Measurements from ENCODE around the gene NIBAN1. TPM values are rescaled to one million over a fixed set of nuclear protein-coding genes. Genes with fewer than 3 reads are reported as not detected.

NIBAN1 gene
- total RNA-seq (10 to 100 TPM; 42.8 to 43.2 TPM), polyA plus RNA-seq (10 to 100 TPM in 1 of 2 donors, 1 to 10 TPM in 1; 9.9 to 32.9 TPM)

GRCh38 chr1:184974056-184974836 is at the start of gene NIBAN1:
Gene NIBAN1 (minus strand): TSS chr1:184974508. CDS start chr1:184974356, 152 bp downstream.
- peak within 1 kb of the TSS; percentile 91 for H3K27ac ChIP-seq (ENCODE audit: low read depth, low read length)
- POLR2A ChIA-PET (ENCODE audit: partially characterized antibody): interaction anchor here (0.8 to 5.6 kb wide), 22 partner anchors 8 to 343 kb away, joined by 3 to 43 read pairs (median 4); partner anchors contain the start of genes EDEM3, IVNS1ABP, RNF2 and SWT1
- peak within 1 kb of the TSS; percentile 93 to 100 (median 98) for H3K4me3 Mint-ChIP-seq
- H3K4me1 Mint-ChIP-seq: peaks cover 31 to 66% (median 48%) of the 10 kb centered on the region in 4 donors
- intact Hi-C loops (cut with micrococcal nuclease): loop anchor here (2.0 to 5.0 kb wide), 5 partner anchors 73 to 1403 kb away; partner anchors contain the start of genes IVNS1ABP, ODR4, RNF2 and SWT1
- H3K9me3 Mint-ChIP-seq: no peaks in the 10 kb centered on the region
- peak within 1 kb of the TSS; percentile 70 to 85 for H3K4me3 ChIP-seq (ENCODE audit: low read length in 2 of 2)
- CTCF ChIA-PET (ENCODE audit: partially characterized antibody): interaction anchor here (0.9 to 20.3 kb wide), 10 partner anchors 8 to 171 kb away, joined by 3 to 506 read pairs (median 4); no protein-coding TSS in a partner anchor
- no peaks in the 10 kb centered on the region for H3K27me3 Mint-ChIP-seq
- H3K9me3 ChIP-seq (ENCODE audit: control insufficient read depth in 1 of 2, low read length in 2 of 2): no peaks in the 10 kb centered on the region
- H3K27ac Mint-ChIP-seq: peak within 1 kb of the TSS; percentile 96 to 100 (median 97)
- H3K4me1 ChIP-seq (ENCODE audit: insufficient read depth, low read length): peaks cover 59% of the 10 kb centered on the region
- no peaks in the 10 kb centered on the region for H3K27me3 ChIP-seq (ENCODE audit: insufficient read depth, low read length)
- H3K36me3 Mint-ChIP-seq: peaks cover 0 to 11% of the 10 kb centered on the region in 2 donors
- peak; percentile 65 to 78 (median 74) for DNase-seq
- no peaks in the 10 kb centered on the region for H3K36me3 ChIP-seq (ENCODE audit: insufficient read depth, low read length)

GRCh38 chr1:185017966-185018365 is 43.7 kb upstream of the NIBAN1 start:
- H3K36me3 ChIP-seq (ENCODE audit: insufficient read depth, low read length): no peaks in the 10 kb centered on the region
- H3K4me3 Mint-ChIP-seq: no peak overlapping the region
- no peaks in the 10 kb centered on the region for H3K4me1 Mint-ChIP-seq
- peaks cover 0 to 3% of the 10 kb centered on the region in 2 donors for H3K27me3 Mint-ChIP-seq
- intact Hi-C loops (cut with micrococcal nuclease): no loop called here
- POLR2A ChIA-PET (ENCODE audit: partially characterized antibody): no interaction called here
- no peaks in the 10 kb centered on the region for H3K27me3 ChIP-seq (ENCODE audit: insufficient read depth, low read length)
- CTCF ChIA-PET (ENCODE audit: partially characterized antibody): interaction anchor here (1.1 kb wide), 1 partner anchor 26 kb away, joined by 3 read pairs; no protein-coding TSS in a partner anchor
- no peak for DNase-seq
- no peaks in the 10 kb centered on the region for H3K4me1 ChIP-seq (ENCODE audit: insufficient read depth, low read length)
- H3K9me3 ChIP-seq (ENCODE audit: control insufficient read depth in 1 of 2, low read length in 2 of 2): no peaks in the 10 kb centered on the region
- H3K4me3 ChIP-seq (ENCODE audit: low read length in 2 of 2): no peak overlapping the region
- no peaks in the 10 kb centered on the region for H3K36me3 Mint-ChIP-seq
- no peak overlapping the region for H3K27ac Mint-ChIP-seq
- peaks cover 0 to 2% (median 0%) of the 10 kb centered on the region in 8 donors for H3K9me3 Mint-ChIP-seq
- H3K27ac ChIP-seq (ENCODE audit: low read depth, low read length): no peak overlapping the region

- POLR2A ChIA-PET (ENCODE audit: partially characterized antibody): no interaction called here
- Mint-ChIP-seq H3K4me1 (no peaks in the 10 kb centered on the region), H3K27me3 (peaks cover 0 to 3% of the 10 kb centered on the region in 2 donors), H3K36me3 (no peaks in the 10 kb centered on the region), H3K4me3 (no peak overlapping the region), H3K27ac (no peak overlapping the region), H3K9me3 (no peaks in the 10 kb centered on the region)
- H3K9me3 ChIP-seq (ENCODE audit: control insufficient read depth in 1 of 2, low read length in 2 of 2): no peaks in the 10 kb centered on the region
- intact Hi-C loops (cut with micrococcal nuclease): no loop called here
- no peak overlapping the region for H3K27ac ChIP-seq (ENCODE audit: low read depth, low read length)
- no peak for DNase-seq
- no peaks in the 10 kb centered on the region for H3K27me3 ChIP-seq (ENCODE audit: insufficient read depth, low read length)
- H3K4me1 ChIP-seq (ENCODE audit: insufficient read depth, low read length): no peaks in the 10 kb centered on the region
- CTCF ChIA-PET (ENCODE audit: partially characterized antibody): interaction anchor here (0.6 to 1.1 kb wide), 2 partner anchors 27 to 53 kb away, joined by 3 read pairs; no protein-coding TSS in a partner anchor
- no peaks in the 10 kb centered on the region for H3K36me3 ChIP-seq (ENCODE audit: insufficient read depth, low read length)
- no peak overlapping the region for H3K4me3 ChIP-seq (ENCODE audit: low read length in 2 of 2)
Observed at GRCh38 chr1:185017338-185017737, 43.0 kb upstream of the NIBAN1 start.

GRCh38 chr1:185016880-185017279 is 42.6 kb upstream of the NIBAN1 start:
- DNase-seq: no peak

GRCh38 chr1:185015631-185016030 is 41.3 kb upstream of the NIBAN1 start:
- H3K27me3 Mint-ChIP-seq: peaks cover 2 to 3% of the 10 kb centered on the region in 2 donors
- Histone ChIP-seq H3K27me3 (ENCODE audit: insufficient read depth, low read length) (no peaks in the 10 kb centered on the region), H3K36me3 (ENCODE audit: insufficient read depth, low read length) (no peaks in the 10 kb centered on the region), H3K27ac (ENCODE audit: low read depth, low read length) (no peak overlapping the region), H3K4me1 (ENCODE audit: insufficient read depth, low read length) (no peaks in the 10 kb centered on the region), H3K9me3 (ENCODE audit: control insufficient read depth in 1 of 2, low read length in 2 of 2) (no peaks in the 10 kb centered on the region), H3K4me3 (ENCODE audit: low read length in 2 of 2) (no peak overlapping the region)
- CTCF ChIA-PET (ENCODE audit: partially characterized antibody): no interaction called here
- POLR2A ChIA-PET (ENCODE audit: partially characterized antibody): interaction anchor here (1.3 kb wide), 1 partner anchor 30 kb away, joined by 3 read pairs; no protein-coding TSS in a partner anchor
- DNase-seq: no peak
- no peaks in the 10 kb centered on the region for H3K36me3 Mint-ChIP-seq
- H3K27ac Mint-ChIP-seq: no peak overlapping the region
- no peak overlapping the region for H3K4me3 Mint-ChIP-seq
- intact Hi-C loops (cut with micrococcal nuclease): no loop called here
- H3K4me1 Mint-ChIP-seq: no peaks in the 10 kb centered on the region
- H3K9me3 Mint-ChIP-seq: no peaks in the 10 kb centered on the region

More at GRCh38 chr1:185016880-185017279, 42.6 kb upstream of the NIBAN1 start:
- Histone ChIP-seq H3K27me3 (ENCODE audit: insufficient read depth, low read length) (no peaks in the 10 kb centered on the region), H3K9me3 (ENCODE audit: control insufficient read depth in 1 of 2, low read length in 2 of 2) (no peaks in the 10 kb centered on the region), H3K4me1 (ENCODE audit: insufficient read depth, low read length) (no peaks in the 10 kb centered on the region), H3K36me3 (ENCODE audit: insufficient read depth, low read length) (no peaks in the 10 kb centered on the region), H3K4me3 (ENCODE audit: low read length in 2 of 2) (no peak overlapping the region), H3K27ac (ENCODE audit: low read depth, low read length) (no peak overlapping the region)
- no peaks in the 10 kb centered on the region for H3K36me3 Mint-ChIP-seq
- no peak overlapping the region for H3K4me3 Mint-ChIP-seq
- H3K27ac Mint-ChIP-seq: no peak overlapping the region
- H3K9me3 Mint-ChIP-seq: no peaks in the 10 kb centered on the region
- ChIA-PET POLR2A (ENCODE audit: partially characterized antibody) (no interaction called here), CTCF (ENCODE audit: partially characterized antibody) (interaction anchor here (0.6 kb wide), 1 partner anchor 54 kb away, joined by 3 read pairs; no protein-coding TSS in a partner anchor)
- H3K4me1 Mint-ChIP-seq: no peaks in the 10 kb centered on the region
- H3K27me3 Mint-ChIP-seq: peaks cover 2 to 3% of the 10 kb centered on the region in 2 donors
- intact Hi-C loops (cut with micrococcal nuclease): no loop called here

GRCh38 chr1:185014941-185015340 is 40.6 kb upstream of the NIBAN1 start:
- intact Hi-C loops (cut with micrococcal nuclease): no loop called here
- Mint-ChIP-seq H3K27ac (no peak overlapping the region), H3K4me1 (no peaks in the 10 kb centered on the region), H3K4me3 (no peak overlapping the region), H3K27me3 (peaks cover 2 to 3% of the 10 kb centered on the region in 2 donors), H3K9me3 (no peaks in the 10 kb centered on the region), H3K36me3 (no peaks in the 10 kb centered on the region)
- no peak for DNase-seq
- Histone ChIP-seq H3K9me3 (ENCODE audit: control insufficient read depth in 1 of 2, low read length in 2 of 2) (no peaks in the 10 kb centered on the region), H3K4me3 (ENCODE audit: low read length in 2 of 2) (no peak overlapping the region), H3K27ac (ENCODE audit: low read depth, low read length) (no peak overlapping the region), H3K27me3 (ENCODE audit: insufficient read depth, low read length) (no peaks in the 10 kb centered on the region), H3K36me3 (ENCODE audit: insufficient read depth, low read length) (no peaks in the 10 kb centered on the region), H3K4me1 (ENCODE audit: insufficient read depth, low read length) (no peaks in the 10 kb centered on the region)
- CTCF ChIA-PET (ENCODE audit: partially characterized antibody): no interaction called here
- POLR2A ChIA-PET (ENCODE audit: partially characterized antibody): interaction anchor here (1.3 kb wide), 1 partner anchor 31 kb away, joined by 3 read pairs; no protein-coding TSS in a partner anchor

GRCh38 chr1:185010361-185010760 is 36.1 kb upstream of the NIBAN1 start:
- no peak overlapping the region for H3K27ac Mint-ChIP-seq
- Histone ChIP-seq H3K27ac (ENCODE audit: low read depth, low read length) (no peak overlapping the region), H3K9me3 (ENCODE audit: control insufficient read depth in 1 of 2, low read length in 2 of 2) (no peaks in the 10 kb centered on the region), H3K36me3 (ENCODE audit: insufficient read depth, low read length) (no peaks in the 10 kb centered on the region), H3K4me3 (ENCODE audit: low read length in 2 of 2) (no peak overlapping the region), H3K27me3 (ENCODE audit: insufficient read depth, low read length) (no peaks in the 10 kb centered on the region), H3K4me1 (ENCODE audit: insufficient read depth, low read length) (no peaks in the 10 kb centered on the region)
- H3K27me3 Mint-ChIP-seq: peaks cover 2% of the 10 kb centered on the region in 2 donors
- ChIA-PET CTCF (ENCODE audit: partially characterized antibody) (no interaction called here), POLR2A (ENCODE audit: partially characterized antibody) (interaction anchor here (1.2 kb wide), 1 partner anchor 9 kb away, joined by 3 read pairs; no protein-coding TSS in a partner anchor)
- DNase-seq: no peak
- H3K4me1 Mint-ChIP-seq: no peaks in the 10 kb centered on the region
- no peaks in the 10 kb centered on the region for H3K36me3 Mint-ChIP-seq
- H3K9me3 Mint-ChIP-seq: peaks cover 0 to 4% (median 0%) of the 10 kb centered on the region in 8 donors
- no peak overlapping the region for H3K4me3 Mint-ChIP-seq
- intact Hi-C loops (cut with micrococcal nuclease): no loop called here

Measured in CD4-positive, alpha-beta memory T cell (primary cell).